HG03571 (cell line): ENCODE results near the gene ANKRD6.
"Not testable (repeated sequence)": the region's sequence is repeated elsewhere in the genome, so short reads cannot be mapped to it uniquely, and the experiment has no call there.

ENCODE experiments used
- ATAC-seq: cut with Tn5 transposase; IDR thresholded peaks from one replicate; pipeline ENCODE4 v1.9.1; 2021; ENCODE audit not compliant: unreplicated experiment

ANKRD6 gene

DNA sequence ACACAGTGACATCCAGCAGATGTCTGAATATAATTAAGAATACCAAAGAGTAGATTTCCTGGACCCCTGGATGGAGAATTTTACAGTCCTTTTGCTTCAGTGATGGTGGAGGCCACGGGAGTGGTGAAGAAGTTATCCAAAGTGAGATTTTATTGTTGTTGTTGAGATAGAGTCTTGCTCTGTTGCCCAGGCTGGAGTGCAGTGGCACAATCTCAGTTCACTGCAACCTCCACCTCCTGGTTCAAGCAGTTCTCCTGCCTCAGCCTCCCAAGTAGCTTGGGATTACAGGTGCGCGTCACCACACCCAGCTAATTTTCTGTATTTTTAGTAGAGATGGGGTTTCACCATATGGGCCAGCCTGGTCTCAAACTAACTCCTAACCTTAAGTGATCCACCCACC is 208.6 kb downstream of the ANKRD6 start:
- ATAC-seq = not testable (repeated sequence)

GRCh38 chr6:89642956-89643355 is 210.0 kb downstream of the ANKRD6 start:
- ATAC-seq = no peak

- no peak for ATAC-seq
These were observed 210.5 kb downstream of the ANKRD6 start for GRCh38 chr6:89643406-89643805.

- no peak for ATAC-seq
These were observed 211.9 kb downstream of the ANKRD6 start for GRCh38 chr6:89644864-89645263.

DNA sequence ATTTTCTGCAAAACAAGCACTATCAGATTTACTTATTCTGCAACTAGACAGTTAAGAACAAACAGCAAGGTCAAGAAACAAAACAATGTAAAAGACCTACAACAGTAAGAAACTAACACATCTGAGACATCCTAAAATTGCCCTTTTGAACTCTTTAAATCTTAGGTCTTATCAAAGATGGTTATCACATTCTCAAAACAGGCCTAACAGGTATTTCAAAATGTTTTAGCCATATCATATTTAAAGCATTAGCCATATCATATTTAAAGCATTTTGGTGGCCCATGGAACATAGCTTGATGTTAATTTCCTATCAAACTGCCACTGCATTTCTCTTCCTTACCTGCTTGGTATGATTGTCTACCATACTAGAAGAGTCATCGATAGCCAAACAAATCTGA is 216.7 kb downstream of the ANKRD6 start:
- ATAC-seq = no peak

DNA sequence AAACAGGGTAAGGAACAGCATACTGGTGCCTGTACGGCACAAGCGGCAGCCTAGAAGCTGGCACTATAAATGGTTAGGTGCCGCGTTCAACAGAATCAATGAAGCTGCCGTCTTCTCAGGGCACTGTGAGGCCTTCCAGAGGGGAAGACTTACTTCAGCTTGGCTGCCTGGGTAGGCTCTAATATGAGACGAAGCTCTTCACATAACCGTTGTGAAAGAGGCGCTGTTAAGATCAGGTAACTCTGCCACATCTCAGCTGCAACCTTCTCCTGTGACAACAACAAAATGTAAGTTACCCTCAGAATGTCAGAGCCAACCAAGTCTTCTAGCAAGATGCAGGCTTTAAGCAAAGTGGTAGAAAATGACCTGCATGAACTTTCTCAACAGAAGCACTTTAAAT is 217.6 kb downstream of the ANKRD6 start:
- ATAC-seq = no peak

DNA sequence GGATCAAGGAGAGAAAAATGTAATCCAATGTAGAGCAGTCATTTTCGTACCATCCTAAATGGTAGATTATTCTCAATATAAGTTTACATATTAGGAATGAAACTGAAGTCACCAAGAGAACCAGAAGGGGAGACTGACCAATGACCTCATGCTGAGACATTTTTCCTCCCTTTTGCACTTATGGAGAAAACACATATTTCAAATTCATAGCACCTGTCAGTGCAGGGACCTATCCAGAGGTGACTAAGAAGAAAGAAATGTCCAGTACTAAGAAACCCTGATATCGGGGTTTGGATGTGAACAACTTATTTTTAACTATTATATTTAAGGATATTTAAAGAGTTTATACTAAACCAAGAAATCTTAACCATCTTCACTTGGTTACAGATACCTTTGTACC is 222.2 kb downstream of the ANKRD6 start:
- no peak for ATAC-seq

- ATAC-seq = no peak
These were observed 224.7 kb downstream of the ANKRD6 start for GRCh38 chr6:89657445-89658158.

GRCh38 chr6:89660981-89661380 is 228.0 kb downstream of the ANKRD6 start:
- ATAC-seq = no peak

- no peak for ATAC-seq
These were observed 228.6 kb downstream of the ANKRD6 start for GRCh38 chr6:89661559-89661958.

DNA sequence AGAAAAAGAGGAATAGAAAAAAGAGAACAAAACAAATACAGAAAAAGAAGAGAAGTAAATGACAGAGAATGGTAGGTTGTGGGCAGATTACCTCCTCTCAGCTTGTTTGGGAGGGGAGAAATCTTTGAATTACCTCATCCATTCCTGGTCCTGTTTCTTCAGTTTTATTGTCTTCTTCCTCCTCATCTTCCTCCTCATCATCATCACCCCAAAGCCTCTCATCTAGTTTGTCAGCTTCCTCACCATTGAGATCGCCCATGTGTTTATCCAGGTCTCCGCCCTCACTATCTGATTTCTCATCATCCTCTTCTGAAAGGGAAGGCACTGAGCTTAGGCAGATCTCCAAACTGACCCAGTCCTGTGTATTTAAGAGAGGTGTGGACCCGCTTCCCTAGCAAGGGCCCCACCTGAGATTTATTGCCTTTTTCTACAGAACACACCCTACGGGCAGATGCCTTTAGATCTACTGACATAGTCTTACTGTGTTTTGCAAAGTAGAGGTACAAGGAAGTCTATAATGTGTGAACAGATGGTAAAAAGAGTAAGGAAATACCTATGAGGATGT is 229.8 kb downstream of the ANKRD6 start:
- no peak for ATAC-seq

DNA sequence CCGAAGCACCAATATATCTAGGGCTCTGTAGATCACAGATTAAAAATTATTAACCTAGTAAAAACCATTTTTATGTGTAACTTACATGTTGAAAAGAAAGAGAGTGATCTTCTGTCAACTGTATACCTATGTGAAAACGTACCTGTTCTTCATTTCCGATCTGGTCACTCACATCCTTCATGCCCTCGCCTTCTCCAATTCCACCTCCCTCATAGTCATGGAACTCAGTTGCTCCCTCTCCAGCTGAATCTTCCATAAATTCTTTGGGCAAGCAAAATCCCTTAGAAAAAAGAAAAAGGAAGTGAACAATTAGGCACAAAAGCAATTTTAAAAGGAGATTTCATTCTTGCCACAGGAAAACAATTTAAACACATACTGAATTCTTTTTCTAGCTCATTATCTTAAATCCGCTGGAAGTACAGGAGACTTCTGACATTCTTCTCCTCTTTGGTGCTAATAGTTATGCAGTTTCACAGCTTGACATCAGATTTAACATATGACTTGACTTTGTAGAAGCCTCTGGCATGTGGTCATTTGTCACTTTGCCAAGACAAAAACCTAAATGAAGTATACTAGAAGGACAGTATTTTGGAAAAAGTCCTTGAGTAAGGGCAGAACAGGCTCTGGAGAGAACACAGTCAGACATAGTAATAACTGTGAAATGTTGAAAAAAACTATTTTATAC is 235.1 kb downstream of the ANKRD6 start:
- no peak for ATAC-seq

DNA sequence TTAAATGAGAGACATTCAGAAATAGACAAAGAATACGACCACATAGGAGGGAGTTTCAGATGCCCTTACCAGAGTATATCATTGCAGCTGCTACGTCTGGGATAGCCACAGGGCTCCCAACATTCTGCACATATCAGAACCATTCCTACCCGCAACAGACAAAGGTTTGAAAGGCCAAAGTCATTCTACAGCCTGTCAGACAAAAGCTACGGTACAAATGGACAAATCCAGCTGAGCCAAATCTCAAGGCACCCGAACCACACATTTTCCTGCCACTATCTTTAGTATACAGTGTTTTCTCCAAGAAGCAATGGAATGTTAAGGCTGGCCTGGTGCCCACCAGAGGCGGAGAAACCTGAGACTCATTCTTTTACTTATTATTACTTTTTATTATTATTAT is 236.1 kb downstream of the ANKRD6 start:
- no peak for ATAC-seq

DNA sequence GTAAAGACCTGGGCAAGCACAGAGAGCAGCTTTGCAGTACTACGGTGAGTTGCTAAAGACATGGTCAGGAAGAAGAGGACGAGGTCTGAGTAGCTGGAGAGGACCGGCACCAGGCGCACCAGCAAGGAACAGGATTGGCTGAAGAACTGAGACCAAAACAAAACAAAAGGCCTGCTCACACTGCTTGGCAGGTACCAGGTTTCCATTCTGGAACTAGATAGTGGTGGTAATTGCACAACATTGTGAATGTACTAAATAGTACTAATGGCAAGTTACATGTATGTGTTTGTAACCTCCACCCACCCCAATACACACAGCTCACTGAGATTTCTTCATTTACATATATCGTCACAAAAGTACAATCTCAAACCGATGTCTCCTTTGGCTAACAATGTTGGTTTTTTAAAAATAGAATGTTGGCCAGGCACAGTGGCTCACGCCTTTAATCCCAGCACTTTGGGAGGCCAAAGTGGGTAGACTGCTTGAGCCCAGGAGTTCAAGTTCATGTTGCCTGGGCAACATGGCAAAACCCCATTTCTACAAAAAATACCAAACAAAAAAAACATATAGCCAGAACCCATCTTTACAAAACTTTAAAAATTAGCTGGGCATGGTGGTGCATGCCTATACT is 238.1 kb downstream of the ANKRD6 start:
- no peak for ATAC-seq

DNA sequence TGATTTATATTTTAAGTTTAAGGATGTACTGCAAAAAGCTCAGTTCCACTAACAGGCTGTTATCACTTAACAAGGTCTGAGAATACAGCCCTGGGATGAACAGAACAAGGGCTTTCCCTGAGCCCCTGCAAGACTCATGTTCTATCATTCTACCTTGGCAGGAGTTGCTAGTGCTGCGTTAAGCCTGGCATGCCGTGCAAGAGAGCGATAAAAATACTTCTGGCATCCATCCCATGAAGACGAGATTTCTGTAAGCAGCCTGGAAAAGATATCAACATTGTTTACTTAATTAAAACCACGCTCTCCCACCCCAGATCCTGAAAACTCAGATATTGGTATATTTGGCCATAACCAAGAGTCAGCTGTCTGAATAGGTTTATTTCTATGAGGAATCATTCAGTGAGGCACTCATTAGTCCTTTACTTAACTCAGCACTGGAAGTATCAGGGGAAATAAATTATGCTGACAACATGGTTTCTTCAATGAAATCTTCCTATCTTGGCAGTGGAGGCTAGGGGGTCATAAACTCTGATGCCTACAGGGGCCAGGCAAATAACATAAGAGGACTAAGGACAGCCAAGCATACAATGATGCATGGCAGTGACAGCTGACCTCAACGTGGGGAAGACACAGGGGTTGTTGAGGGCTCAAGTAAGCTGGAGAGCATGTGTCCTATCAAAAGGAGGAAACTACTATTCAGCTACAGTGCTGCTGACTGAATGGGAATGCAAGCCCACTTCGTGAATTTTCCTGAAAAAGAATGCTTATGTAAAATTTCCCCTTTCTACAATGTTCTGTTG is 243.2 kb downstream of the ANKRD6 start:
- no peak for ATAC-seq

DNA sequence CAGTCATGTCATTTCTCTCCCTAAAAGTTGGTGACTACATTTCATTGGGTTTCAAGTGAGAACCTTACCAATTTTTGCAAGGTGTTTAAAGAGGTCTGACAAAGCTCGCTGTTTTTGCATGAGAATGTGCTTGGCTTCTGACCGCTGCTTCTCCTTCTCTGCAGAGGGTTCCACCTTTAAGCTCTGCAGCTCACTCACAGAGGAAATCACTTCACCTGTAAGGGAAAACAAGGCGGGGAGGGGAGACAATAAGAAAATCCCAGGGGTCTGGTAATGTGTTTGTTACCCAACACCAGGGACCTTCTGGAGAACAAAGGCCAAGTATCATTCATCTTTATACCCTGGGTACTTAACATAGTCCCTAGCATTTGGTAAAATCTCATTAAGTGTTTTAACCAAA is 245.6 kb downstream of the ANKRD6 start:
- no peak for ATAC-seq

DNA sequence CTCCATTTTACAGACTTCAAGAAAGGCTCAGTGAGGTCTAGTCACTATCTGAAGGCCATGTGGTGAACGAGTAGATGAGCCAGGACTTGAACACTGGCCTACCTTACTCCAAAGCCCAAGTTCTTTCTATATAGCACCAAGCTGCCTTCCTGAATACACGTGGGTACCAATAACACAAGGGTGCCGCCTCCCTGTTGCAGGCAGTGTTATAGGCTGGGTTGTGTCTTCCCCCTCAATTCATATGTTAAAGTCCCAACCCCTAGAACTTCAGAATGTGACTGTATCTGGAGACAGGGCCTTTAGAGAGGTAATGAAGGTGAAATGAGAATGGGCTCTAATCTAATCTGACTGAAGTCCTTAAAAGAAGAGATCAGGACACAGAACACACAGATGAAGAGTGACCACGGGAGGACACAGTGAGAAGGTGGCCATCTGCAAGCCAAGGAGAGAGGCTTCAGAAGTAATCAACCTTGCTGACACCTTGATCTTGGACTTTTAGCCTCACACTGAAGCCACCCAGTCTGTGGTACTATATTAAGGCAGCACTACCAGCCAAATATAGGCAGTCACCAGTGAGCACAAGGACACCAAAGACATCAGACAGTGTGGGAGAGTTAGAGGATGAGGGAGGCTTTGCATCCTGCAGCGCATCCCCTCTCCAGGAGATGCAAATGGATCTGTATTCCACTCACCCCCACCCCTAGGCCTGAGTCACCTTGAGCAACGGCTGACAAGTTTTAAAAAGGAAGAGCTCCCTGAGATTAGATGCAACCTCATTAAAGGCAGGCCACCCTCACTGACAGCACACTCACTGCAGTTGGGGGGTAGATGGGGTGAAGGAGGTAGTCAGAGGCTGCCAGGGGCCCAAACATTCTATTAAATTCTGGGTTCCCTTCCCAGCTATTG is 246.5 kb downstream of the ANKRD6 start:
- no peak for ATAC-seq

GRCh38 chr6:89680150-89680549 is 247.2 kb downstream of the ANKRD6 start:
- no peak for ATAC-seq

GRCh38 chr6:89680551-89680950 is 247.6 kb downstream of the ANKRD6 start:
- ATAC-seq = no peak

GRCh38 chr6:89681983-89682564 is 249.1 kb downstream of the ANKRD6 start:
- ATAC-seq = no peak
